Dermis blood vessel endothelial cell (primary cell): ENCODE data around the gene GALNT10. TPM values are rescaled to one million over a fixed set of nuclear protein-coding genes. Genes with fewer than 3 reads are reported as not detected.
A peak's percentile ranks its signal among the peaks of the same experiment; 100 is the strongest.

Source experiments
- DNase-seq: peaks from one replicate; pipeline ENCODE4 v3.0.0; 2010
- total RNA-seq: library from RNA; depleted of rRNA; stranded (reverse); fragments of >200 nt; gene quantifications from 2 replicates; pipeline ENCODE4 v1.2.3, GENCODE V29; 2014

The GALNT10 gene
- total RNA-seq, 1 donor from 2014 or later: 38.8 TPM

DNA sequence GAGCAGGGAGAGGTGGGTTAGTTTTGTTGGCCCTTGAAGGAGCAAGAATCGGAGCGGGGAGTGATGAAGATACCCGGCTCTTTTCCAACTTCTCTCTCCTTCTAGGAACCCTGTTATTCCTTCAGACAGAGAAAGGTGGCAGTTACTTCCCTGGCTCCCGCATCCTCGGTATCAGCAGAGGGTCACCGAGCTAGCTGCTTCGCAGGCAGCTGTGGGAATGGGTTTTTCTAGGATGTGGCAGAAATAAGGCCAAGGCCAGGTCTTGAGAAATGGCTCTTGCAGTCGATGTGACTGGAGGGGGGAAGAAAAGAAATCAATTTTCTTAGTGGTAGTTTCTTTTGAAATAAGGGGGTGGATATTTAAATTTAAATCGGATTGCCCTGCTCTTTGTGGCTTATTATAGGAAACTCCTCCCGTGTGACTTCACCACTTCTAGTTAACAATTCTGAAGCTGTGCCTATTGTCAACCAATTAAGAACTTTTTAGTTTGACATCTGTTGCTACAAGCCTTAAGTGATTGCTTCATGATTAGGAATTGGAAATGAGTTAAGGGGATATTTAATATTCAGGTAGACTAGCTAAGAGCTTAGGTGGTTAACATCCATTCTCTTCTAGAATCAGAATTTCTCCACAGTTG, 256.7 kb downstream of the GALNT10 start:
- DNase-seq: peak; percentile 9

DNA sequence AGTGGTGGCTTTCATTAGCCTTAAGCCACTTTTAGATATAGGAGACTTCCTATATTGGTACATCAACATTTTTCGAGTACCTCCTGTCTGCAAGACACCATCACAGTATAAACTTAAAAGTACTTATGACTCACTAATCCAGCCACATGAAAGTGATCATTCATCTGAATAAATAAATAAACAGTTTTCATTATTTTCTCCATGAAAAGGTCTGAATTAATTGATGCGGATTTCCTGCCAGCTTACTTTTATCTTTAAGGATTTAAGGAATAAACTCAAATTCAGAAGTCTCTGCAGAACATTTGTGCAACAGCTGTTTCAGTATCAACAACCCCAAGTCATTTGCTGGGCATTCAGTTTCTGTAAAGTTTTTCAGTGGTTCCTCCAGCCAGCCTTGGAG, 259.3 kb downstream of the GALNT10 start:
- no peak for DNase-seq

DNA sequence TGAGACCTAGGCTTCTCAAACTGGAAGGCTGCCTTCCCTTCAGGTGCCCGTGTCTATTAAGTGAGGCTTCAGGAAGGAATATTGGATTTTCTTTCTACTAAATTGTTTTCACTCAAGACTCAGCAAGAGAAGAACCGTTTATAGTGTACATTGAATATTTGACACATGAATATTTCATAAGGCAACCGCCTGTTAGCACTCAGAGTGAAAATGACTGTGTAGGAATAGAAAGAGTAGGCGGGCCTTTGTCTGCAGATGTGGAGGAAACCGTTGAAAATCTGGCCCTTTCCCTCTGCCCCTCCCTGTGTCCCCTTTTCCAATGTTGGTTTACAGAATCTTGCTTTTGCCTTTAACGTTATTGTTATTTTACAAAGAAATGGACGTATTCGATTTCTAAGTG, 261.4 kb downstream of the GALNT10 start:
- no peak for DNase-seq

DNA sequence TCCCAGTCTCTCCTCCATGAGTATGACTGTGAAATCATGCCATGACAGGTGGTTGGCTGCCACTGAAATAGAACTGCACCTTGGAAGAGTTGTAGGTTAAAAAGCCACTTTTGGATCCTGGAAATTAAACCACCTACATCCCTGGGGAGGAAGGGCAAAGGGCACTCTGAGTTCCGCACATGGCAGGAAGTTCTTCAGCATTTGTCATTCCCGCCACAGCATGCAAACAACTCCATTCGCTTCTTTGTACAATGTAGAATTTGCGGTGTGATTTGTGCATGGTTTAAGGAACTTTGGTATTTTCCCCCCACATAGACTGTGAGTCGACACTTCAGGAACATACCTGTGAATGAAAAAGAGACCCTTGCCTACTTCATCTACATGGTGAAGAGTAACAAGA, 265.1 kb downstream of the GALNT10 start:
- DNase-seq: no peak

DNA sequence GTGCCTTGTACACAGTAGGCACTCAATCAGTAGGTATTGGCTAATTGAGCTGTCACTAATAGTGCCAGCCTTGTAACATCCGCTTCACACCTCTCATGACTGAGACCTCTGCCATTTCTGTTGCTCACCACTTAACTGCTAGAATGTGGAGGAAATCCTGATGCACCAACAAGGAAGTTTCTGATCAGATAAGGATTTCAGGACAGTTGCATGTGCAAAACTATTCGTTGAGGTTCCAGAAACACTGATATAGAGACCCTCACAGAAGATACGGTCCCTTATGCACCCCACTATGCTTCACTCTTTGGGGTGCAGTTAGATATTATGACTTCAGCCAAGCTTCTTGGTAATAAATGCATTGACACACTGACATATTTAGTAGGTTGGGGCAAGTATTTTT, 266.0 kb downstream of the GALNT10 start:
- no peak for DNase-seq

DNA sequence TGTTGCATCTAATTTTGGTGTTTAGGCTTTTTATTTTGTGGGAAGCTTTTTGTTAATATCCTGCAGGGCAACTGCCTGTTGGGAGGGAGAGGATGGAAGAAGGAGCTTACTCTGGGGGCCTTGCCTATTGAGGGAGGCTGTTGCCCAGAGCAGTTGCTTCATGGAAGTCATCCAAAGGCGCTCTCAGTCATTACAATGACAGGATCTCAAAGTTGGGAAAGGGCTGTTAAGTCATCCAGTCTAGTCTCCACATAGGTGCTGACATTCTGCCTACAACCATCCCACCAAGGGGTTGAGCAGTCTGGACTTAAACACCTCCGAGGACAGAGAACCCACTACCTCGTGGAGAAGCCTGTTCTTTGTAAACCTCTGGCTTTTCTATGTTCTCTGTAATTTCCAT, 268.5 kb downstream of the GALNT10 start:
- no peak for DNase-seq

DNA sequence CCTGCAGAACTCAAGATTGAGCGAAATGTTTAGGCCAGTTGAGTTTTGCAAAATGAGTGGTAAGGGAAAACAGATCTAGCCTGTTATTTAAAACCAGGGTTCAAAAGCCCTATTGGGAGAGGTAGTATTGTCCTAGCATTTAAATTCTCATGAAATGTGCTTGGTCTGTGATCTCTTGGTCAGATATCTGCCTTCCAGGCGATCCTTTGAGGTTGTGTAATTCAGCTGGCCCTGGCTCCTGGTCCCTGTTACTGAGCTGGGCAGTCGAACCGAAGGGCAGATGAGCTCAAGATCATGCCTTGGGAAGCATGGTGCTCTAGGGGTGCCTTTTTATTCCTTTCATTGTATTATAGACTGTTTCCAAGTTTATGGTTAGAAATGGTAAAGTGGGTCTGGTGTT, 269.6 kb downstream of the GALNT10 start:
- no peak for DNase-seq

DNA sequence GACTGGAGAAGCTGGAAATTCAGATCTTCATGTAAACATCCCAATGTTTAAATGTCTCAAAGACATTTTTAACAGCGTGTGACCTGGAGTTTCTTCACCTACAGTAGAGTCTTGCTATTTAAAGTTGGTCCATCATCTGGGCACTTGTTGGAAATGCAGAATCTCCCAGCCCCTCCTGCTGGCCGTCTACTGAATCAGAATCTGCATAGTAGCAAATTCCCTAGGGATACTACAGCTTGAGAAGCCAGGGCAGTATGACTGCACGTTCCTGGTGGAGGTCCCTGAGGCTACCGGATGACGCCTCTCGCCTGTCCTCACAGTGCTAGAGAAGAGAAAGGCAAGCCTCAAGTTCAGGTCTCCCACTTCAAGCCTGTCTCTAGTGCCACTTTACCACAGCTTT, 271.0 kb downstream of the GALNT10 start:
- DNase-seq: peak; percentile 35

DNA sequence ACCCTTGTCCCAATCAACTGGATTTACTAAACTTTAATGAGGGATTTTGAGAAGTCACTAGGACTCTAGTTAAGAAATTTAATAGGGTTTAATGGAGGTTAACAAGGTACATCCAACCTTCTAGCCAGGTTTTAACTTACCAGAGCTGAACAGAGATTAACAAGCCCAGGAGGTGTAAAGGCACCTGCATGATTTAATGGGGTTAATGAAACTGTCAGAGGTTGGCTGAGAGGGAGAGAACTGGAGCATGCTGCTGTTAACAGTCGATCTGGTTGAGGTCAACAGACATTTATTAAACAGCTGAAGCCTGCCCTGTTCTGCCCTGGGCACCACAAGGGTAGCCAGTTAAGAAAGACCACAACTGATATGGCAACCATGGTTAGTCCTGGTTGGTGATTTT, 273.9 kb downstream of the GALNT10 start:
- no peak for DNase-seq

DNA sequence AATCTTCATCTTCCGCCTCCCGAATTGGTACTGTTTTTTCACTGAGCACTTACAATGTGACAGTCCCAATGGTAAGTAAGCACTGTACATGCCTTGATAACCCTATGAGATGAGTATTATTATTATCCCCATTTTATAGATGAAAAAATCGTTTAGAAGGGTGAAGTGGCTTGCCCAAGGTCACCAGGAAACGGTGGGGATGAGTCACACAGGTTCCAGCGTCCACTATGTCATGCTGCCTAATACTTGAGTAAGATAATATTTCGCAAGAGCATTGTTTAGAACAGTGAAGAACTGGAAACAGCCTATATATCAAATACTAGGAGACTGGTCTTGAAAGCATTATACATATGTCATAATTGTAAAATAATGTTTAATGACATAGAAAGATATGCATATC, 274.6 kb downstream of the GALNT10 start:
- DNase-seq: no peak

DNA sequence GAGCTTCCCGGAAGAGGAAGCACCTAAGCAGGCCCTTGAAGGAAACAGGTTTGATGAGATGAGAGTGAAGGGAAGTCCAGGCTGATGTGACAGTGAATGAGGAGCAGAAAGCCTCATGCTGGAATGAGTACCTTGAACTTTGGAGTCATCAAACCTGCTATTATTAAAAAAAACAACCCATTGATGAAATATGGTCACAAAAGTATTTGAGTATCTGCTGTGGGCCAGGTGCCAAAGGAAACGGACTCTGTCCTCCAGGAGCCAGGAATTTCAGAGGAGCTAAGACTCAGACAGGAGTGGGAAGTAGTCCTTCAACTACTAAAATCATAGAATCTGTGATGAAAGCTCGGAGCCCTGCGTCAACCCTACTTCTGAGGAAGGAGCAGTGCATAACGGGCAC, 275.6 kb downstream of the GALNT10 start:
- DNase-seq: no peak

DNA sequence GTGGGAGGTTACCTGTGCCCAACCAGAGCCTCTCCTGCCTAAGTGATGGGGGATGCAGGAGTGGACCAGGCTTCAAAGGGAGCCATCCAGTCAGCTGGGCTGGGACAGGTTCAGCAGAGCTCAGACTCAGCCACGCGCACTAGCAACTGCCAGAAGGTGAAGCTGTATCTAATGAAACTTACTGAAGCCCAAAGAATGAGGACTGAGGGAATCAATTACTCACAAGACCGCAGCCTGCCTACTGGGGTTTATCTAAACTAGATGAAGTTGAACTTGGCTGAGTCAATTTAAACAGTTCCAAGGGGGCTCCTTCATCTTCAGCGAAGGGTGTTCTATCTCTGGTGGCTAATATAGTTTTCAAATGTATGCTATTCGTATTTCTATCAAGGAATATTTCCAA, 276.1 kb downstream of the GALNT10 start:
- DNase-seq: no peak

DNA sequence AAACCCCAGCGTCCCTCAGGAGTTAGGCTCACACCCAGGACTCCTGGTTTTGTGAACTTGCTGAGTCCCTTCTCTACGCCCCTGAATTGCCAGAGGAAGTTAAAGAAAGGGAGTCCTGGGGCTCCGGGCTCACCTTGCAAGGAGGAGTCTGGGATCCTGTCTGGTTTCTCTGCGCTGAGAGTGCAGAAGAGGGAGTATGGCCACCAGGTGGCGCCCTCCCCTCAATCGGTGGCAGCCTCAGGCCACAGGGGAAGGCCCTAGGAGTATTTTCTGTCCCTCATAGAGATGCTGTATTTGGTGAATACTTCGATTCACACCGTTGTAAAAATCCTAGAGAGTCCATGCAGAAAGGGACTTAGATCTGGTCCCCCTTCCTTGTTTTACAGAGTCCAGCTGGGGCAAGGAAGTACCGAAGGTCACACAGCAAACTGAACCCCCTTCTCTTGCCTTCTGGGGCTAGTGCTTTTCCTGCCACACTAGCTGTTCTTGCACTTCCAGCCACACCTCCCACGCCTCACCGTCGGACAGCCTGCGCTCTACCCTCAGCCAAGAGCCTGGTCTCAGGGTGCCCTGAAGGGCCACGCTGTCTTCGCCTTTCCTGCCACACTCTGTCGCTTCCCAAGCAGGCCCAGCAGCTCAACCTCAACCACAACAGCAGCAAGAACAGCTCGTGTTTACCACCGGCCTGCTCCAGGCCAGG, 277.3 kb downstream of the GALNT10 start:
- DNase-seq: peak; percentile 82

DNA sequence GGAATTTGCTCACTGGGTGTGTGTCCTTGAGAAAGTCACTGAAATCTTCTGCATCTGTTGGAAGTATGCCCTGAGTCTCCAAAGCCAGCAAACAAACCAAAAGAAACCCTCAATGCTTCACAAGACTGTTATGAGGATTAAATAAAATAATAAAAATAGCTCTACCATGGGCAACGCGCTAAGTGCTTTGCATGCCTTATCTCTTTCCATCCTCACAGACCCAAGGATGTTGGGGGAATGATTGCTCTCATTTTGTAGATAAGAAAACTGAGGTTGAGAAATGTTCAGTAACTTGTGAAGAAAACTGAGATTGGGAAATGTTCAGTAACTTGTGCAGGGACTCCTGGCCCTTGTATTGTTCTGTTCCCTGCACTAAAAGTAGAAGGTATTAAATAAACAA, 279.6 kb downstream of the GALNT10 start:
- DNase-seq: no peak

Other genes with a start within 250 kb of the GALNT10 start
- 45.5 and 49.9 TPM in 2 replicates for gene FAM114A2, start 151.8 kb upstream of the GALNT10 start, total RNA-seq
- 119 and 145 TPM in 2 replicates for gene MFAP3, start 151.8 kb upstream of the GALNT10 start, total RNA-seq